Stimulated activated effector memory CD8-positive, alpha-beta T cell treated with anti-CD3 and anti-CD28 coated beads, Interleukin-12 subunit alpha, Interleukin-12 subunit beta, amount 100 ng/mL, for 72 hours (primary cell): Measurements from ENCODE around the gene ECE1.
A peak's percentile ranks its signal among the peaks of the same experiment; 100 is the strongest.

ENCODE experiments used
- ATAC-seq: fragments of 150-1000 bp; cut with Tn5 transposase; 2 replicates; pipeline ENCODE4 v1.10.0; 2021
- DNase-seq, 2 donors: peaks; one replicate each; pipeline ENCODE4 v3.0.0; 2021 to 2022; ENCODE audit warnings: low spot score in 2 of 2
- H3K27ac Mint-ChIP-seq: one replicate; pipeline ENCODE4 v1.8.0; 2022; ENCODE audit warnings: mild to moderate bottlenecking, mixed read lengths
- H3K36me3 Mint-ChIP-seq: one replicate; pipeline ENCODE4 v1.8.0; 2022; ENCODE audit warnings: mild to moderate bottlenecking, mixed read lengths
- H3K4me1 Mint-ChIP-seq: one replicate; pipeline ENCODE4 v1.8.0; 2022; ENCODE audit warnings: mixed read lengths
- H3K4me3 Mint-ChIP-seq: one replicate; pipeline ENCODE4 v1.8.0; 2022; ENCODE audit warnings: mild to moderate bottlenecking, mixed read lengths
- H3K9me3 Mint-ChIP-seq: one replicate; pipeline ENCODE4 v1.8.0; 2022; ENCODE audit warnings: mixed read lengths

The ECE1 gene

GRCh38 chr1:21330544-21330943, 40.3 kb upstream of the ECE1 start:
- Mint-ChIP-seq H3K36me3 (peaks cover 45% of the 10 kb centered on the region), H3K27ac (peak overlapping the region; percentile 21), H3K4me3 (no peak overlapping the region), H3K4me1 (peaks cover 79% of the 10 kb centered on the region), H3K9me3 (no peaks in the 10 kb centered on the region)
- ATAC-seq = no peak
- no peak for DNase-seq

GRCh38 chr1:21329209-21329844, 39.1 kb upstream of the ECE1 start:
- Mint-ChIP-seq H3K4me1 (peaks cover 79% of the 10 kb centered on the region), H3K36me3 (peaks cover 33% of the 10 kb centered on the region), H3K9me3 (no peaks in the 10 kb centered on the region), H3K4me3 (no peak overlapping the region), H3K27ac (peak overlapping the region; percentile 58)
- no peak for ATAC-seq
- no peak for DNase-seq

- DNase-seq = no peak
- H3K4me1 Mint-ChIP-seq = peaks cover 81% of the 10 kb centered on the region
- H3K36me3 Mint-ChIP-seq = peaks cover 28% of the 10 kb centered on the region
- no peaks in the 10 kb centered on the region for H3K9me3 Mint-ChIP-seq
- H3K27ac Mint-ChIP-seq = peak overlapping the region; percentile 74
- no peak overlapping the region for H3K4me3 Mint-ChIP-seq
- no peak for ATAC-seq
Measured at GRCh38 chr1:21327566-21328323, 37.5 kb upstream of the ECE1 start.

- Mint-ChIP-seq H3K27ac (peak overlapping the region; percentile 91), H3K4me3 (no peak overlapping the region), H3K36me3 (peaks cover 28% of the 10 kb centered on the region), H3K4me1 (peaks cover 79% of the 10 kb centered on the region), H3K9me3 (no peaks in the 10 kb centered on the region)
- DNase-seq (no peak), ATAC-seq (no peak)
Measured at GRCh38 chr1:21326861-21327344, 36.6 kb upstream of the ECE1 start.

GRCh38 chr1:21325731-21326387, 35.6 kb upstream of the ECE1 start:
- Mint-ChIP-seq H3K4me3 (peak overlapping the region; percentile 75), H3K4me1 (peaks cover 76% of the 10 kb centered on the region), H3K9me3 (no peaks in the 10 kb centered on the region), H3K36me3 (peaks cover 23% of the 10 kb centered on the region), H3K27ac (peak overlapping the region; percentile 91)
- no peak for ATAC-seq
- DNase-seq = no peak

- Mint-ChIP-seq H3K4me1 (peaks cover 71% of the 10 kb centered on the region), H3K4me3 (peak overlapping the region; percentile 75)
- ATAC-seq = peak; percentile 37
Measured at GRCh38 chr1:21325231-21325718, 35.0 kb upstream of the ECE1 start.

GRCh38 chr1:21324368-21325141, 34.3 kb upstream of the ECE1 start:
- Mint-ChIP-seq H3K9me3 (no peaks in the 10 kb centered on the region), H3K4me1 (peaks cover 75% of the 10 kb centered on the region), H3K27ac (peak overlapping the region; percentile 91), H3K36me3 (peaks cover 21% of the 10 kb centered on the region), H3K4me3 (peak overlapping the region; percentile 75)
- ATAC-seq = peak; percentile 90
- DNase-seq = peak; percentile 33 to 75

More at GRCh38 chr1:21325231-21325718, 35.0 kb upstream of the ECE1 start:
- Mint-ChIP-seq H3K36me3 (peaks cover 23% of the 10 kb centered on the region), H3K27ac (peak overlapping the region; percentile 91), H3K9me3 (no peaks in the 10 kb centered on the region)
- no peak for DNase-seq

GRCh38 chr1:21323091-21323490, 32.8 kb upstream of the ECE1 start:
- H3K27ac Mint-ChIP-seq = peak overlapping the region; percentile 89
- no peaks in the 10 kb centered on the region for H3K9me3 Mint-ChIP-seq

GRCh38 chr1:21322681-21323016, 32.4 kb upstream of the ECE1 start:
- H3K27ac Mint-ChIP-seq = peak overlapping the region; percentile 89
- peaks cover 71% of the 10 kb centered on the region for H3K4me1 Mint-ChIP-seq
- H3K9me3 Mint-ChIP-seq = no peaks in the 10 kb centered on the region
- peaks cover 19% of the 10 kb centered on the region for H3K36me3 Mint-ChIP-seq
- ATAC-seq (no peak), DNase-seq (no peak)
- H3K4me3 Mint-ChIP-seq = no peak overlapping the region

More at GRCh38 chr1:21323091-21323490, 32.8 kb upstream of the ECE1 start:
- DNase-seq (no peak), ATAC-seq (no peak)
- H3K4me1 Mint-ChIP-seq = peaks cover 70% of the 10 kb centered on the region
- peaks cover 19% of the 10 kb centered on the region for H3K36me3 Mint-ChIP-seq
- no peak overlapping the region for H3K4me3 Mint-ChIP-seq

- Mint-ChIP-seq H3K27ac (peak overlapping the region; percentile 89), H3K36me3 (peaks cover 19% of the 10 kb centered on the region), H3K4me3 (no peak overlapping the region), H3K4me1 (peaks cover 69% of the 10 kb centered on the region), H3K9me3 (no peaks in the 10 kb centered on the region)
- DNase-seq (no peak), ATAC-seq (no peak)
Measured at GRCh38 chr1:21321963-21322680, 31.9 kb upstream of the ECE1 start.

- H3K4me1 Mint-ChIP-seq = peaks cover 57% of the 10 kb centered on the region
- no peak overlapping the region for H3K4me3 Mint-ChIP-seq
- DNase-seq (no peak), ATAC-seq (no peak)
- no peaks in the 10 kb centered on the region for H3K9me3 Mint-ChIP-seq
- peak overlapping the region; percentile 23 for H3K27ac Mint-ChIP-seq
- H3K36me3 Mint-ChIP-seq = peaks cover 21% of the 10 kb centered on the region
Measured at GRCh38 chr1:21320410-21321108, 30.3 kb upstream of the ECE1 start.

- Mint-ChIP-seq H3K4me3 (no peak overlapping the region), H3K27ac (peak overlapping the region; percentile 21), H3K9me3 (no peaks in the 10 kb centered on the region), H3K4me1 (peaks cover 53% of the 10 kb centered on the region), H3K36me3 (peaks cover 21% of the 10 kb centered on the region)
- ATAC-seq (no peak), DNase-seq (no peak)
Measured at GRCh38 chr1:21319447-21320407, 29.5 kb upstream of the ECE1 start.

GRCh38 chr1:21318714-21319159, 28.5 kb upstream of the ECE1 start:
- Mint-ChIP-seq H3K4me3 (no peak overlapping the region), H3K9me3 (no peaks in the 10 kb centered on the region), H3K4me1 (peaks cover 52% of the 10 kb centered on the region), H3K27ac (no peak overlapping the region), H3K36me3 (peaks cover 21% of the 10 kb centered on the region)
- ATAC-seq (no peak), DNase-seq (no peak)
